ENCODE results near the gene KRTAP5-6. TPM values are rescaled to one million over a fixed set of nuclear protein-coding genes. Genes with fewer than 3 reads are reported as not detected.

The KRTAP5-6 gene
- total RNA-seq, 1 experiment from 2014 or later = not detected

- TF ChIP-seq EZH2 (IDR thresholded peaks at IDR 0.05) = no peak
- no peak for TF ChIP-seq EZH2phosphoT487 (IDR thresholded peaks at IDR 0.05; ENCODE audit: borderline replicate concordance)
- TF ChIP-seq JUND (IDR thresholded peaks at IDR 0.05) = no peak
- no peak for TF ChIP-seq FOSL1 (IDR thresholded peaks at IDR 0.05; ENCODE audit: low read depth)
- TF ChIP-seq POLR2AphosphoS5 (IDR thresholded peaks at IDR 0.05; ENCODE audit: low read depth, low read length) = no peak
- no peak for TF ChIP-seq ZNF274 (IDR thresholded peaks at IDR 0.05; ENCODE audit: low read depth, low read length)
- no peak for TF ChIP-seq YY1 (IDR thresholded peaks at IDR 0.05; ENCODE audit: extremely low read depth, insufficient replicate concordance, low read depth, low read length)
- no peak for TF ChIP-seq RAD21 (IDR thresholded peaks at IDR 0.05; ENCODE audit: low read depth)
- TF ChIP-seq TCF7L2 (IDR thresholded peaks at IDR 0.05; ENCODE audit: borderline replicate concordance, extremely low read depth, insufficient read depth, insufficient read length) = no peak
- TF ChIP-seq ELF1 (IDR thresholded peaks at IDR 0.05; ENCODE audit: borderline replicate concordance, low read depth) = no peak
- no peak for TF ChIP-seq CTCF (IDR thresholded peaks at IDR 0.05 in 2 of 3, conservative IDR thresholded peaks at IDR 0.05 in 1 of 3; ENCODE audit: borderline replicate concordance in 1 of 3, insufficient read depth in 1 of 3, low read depth in 2 of 3, low read length in 2 of 3)
- no peak for TF ChIP-seq REST (IDR thresholded peaks at IDR 0.05; ENCODE audit: low read depth)
- no peak for TF ChIP-seq SRF (IDR thresholded peaks at IDR 0.05; ENCODE audit: low read depth)
- no peak for TF ChIP-seq EGR1 (IDR thresholded peaks at IDR 0.05; ENCODE audit: low read depth)
- TF ChIP-seq CBX3 (IDR thresholded peaks at IDR 0.05; ENCODE audit: low read depth) = no peak
- no peak for TF ChIP-seq ZFX (IDR thresholded peaks at IDR 0.05)
- no peak for TF ChIP-seq SIN3A (IDR thresholded peaks at IDR 0.05; ENCODE audit: low read depth)
- TF ChIP-seq SP1 (IDR thresholded peaks at IDR 0.05; ENCODE audit: low read depth) = no peak
- TF ChIP-seq MAX (IDR thresholded peaks at IDR 0.05) = no peak
- Histone ChIP-seq H3K4me1 (ENCODE audit: control insufficient read depth in 1 of 2, insufficient read depth in 2 of 2, low read length in 2 of 2) (no peaks in the 10 kb centered on the region), H3K9ac (ENCODE audit: low read length) (no peak overlapping the region), H3K27me3 (ENCODE audit: insufficient read depth, low read length) (no peaks in the 10 kb centered on the region), H3K4me2 (ENCODE audit: low read length) (no peak overlapping the region), H3K9me2 (ENCODE audit: insufficient read depth) (no peaks in the 10 kb centered on the region), H3K4me3 (replicated peaks in 1 of 2; ENCODE audit: low read depth in 1 of 2, low read length in 2 of 2) (no peak overlapping the region), H2AFZ (ENCODE audit: low read depth, low read length, poor library complexity, severe bottlenecking) (no peak overlapping the region), H3K9me3 (ENCODE audit: control insufficient read depth in 1 of 2, insufficient read depth in 1 of 2, low read depth in 1 of 2, low read length in 2 of 2) (no peaks in the 10 kb centered on the region), H3K36me3 (ENCODE audit: control insufficient read depth in 1 of 2, insufficient read depth in 2 of 2, low read length in 2 of 2) (no peaks in the 10 kb centered on the region), H4K20me1 (ENCODE audit: insufficient read depth) (no peaks in the 10 kb centered on the region), H3K79me2 (ENCODE audit: insufficient read depth, low read length) (no peaks in the 10 kb centered on the region), H3K27ac (ENCODE audit: low read depth, low read length) (no peak overlapping the region)
- POLR2A ChIA-PET = no interaction called here
- ATAC-seq (no peak), DNase-seq (ENCODE audit: low read depth, low spot score) (no peak)
- CTCF ChIA-PET = interaction anchor here (2.1 kb wide), 1 partner anchor 130 kb away, joined by 7 read pairs; no protein-coding TSS in a partner anchor
- intact Hi-C loops (cut with micrococcal nuclease) = no loop called here
- RAD21 ChIA-PET (ENCODE audit: low non-redundant PET in 1 of 2, low total read pairs in 2 of 2, uncharacterized antibody in 2 of 2, unreplicated experiment in 2 of 2) = no interaction called here
- no TSS peak for BruUV-seq (replicated peaks)
Observed at GRCh38 chr11:1703146-1703545, 6.2 kb downstream of the KRTAP5-6 start.
